ENCODE measurements around the gene AOPEP. TPM values are rescaled to one million over a fixed set of nuclear protein-coding genes. Genes with fewer than 3 reads are reported as not detected.
"Not testable (repeated sequence)": the region's sequence is repeated elsewhere in the genome, so short reads cannot be mapped to it uniquely, and the experiment has no call there.

AOPEP gene
- total RNA-seq, 1 donor from 2014 or later: 24.8 TPM

DNA sequence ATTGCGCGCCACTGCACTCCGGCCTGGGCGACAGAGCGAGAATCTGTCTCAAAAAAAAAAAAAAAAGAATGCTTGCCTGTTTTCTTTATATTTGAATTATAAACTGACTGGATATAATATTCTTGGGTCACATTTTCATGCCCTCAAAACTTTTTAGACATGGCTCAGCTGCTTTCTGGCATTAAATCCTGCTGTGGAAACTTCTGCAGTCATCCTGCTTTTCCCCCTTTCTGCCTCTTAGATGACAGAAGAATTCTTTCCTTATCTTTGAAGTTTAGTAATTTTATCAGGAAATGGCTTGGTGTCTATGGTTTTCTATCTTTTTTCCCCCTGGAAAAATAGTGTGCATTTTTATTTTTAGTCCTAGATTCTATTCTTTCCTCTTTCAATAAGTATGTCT, 234.5 kb downstream of the AOPEP start:
- Mint-ChIP-seq H3K36me3 (ENCODE audit: low read depth) (peaks cover 16% of the 10 kb centered on the region), H3K4me3 (no peak overlapping the region), H3K4me1 (peaks cover 7% of the 10 kb centered on the region), H3K27me3 (ENCODE audit: low read depth) (no peaks in the 10 kb centered on the region), H3K27ac (ENCODE audit: unreplicated experiment) (no peak overlapping the region), H3K9me3 (no peaks in the 10 kb centered on the region)
- DNase-seq (ENCODE audit: low read depth, low spot score): no peak
- TF ChIP-seq CTCF (conservative IDR thresholded peaks at IDR 0.05): no peak

- Mint-ChIP-seq H3K36me3 (ENCODE audit: low read depth) (peaks cover 11% of the 10 kb centered on the region), H3K9me3 (no peaks in the 10 kb centered on the region), H3K27me3 (ENCODE audit: low read depth) (no peaks in the 10 kb centered on the region), H3K27ac (ENCODE audit: unreplicated experiment) (no peak overlapping the region), H3K4me1 (peaks cover 7% of the 10 kb centered on the region), H3K4me3 (no peak overlapping the region)
- TF ChIP-seq CTCF (conservative IDR thresholded peaks at IDR 0.05): no peak
- no peak for DNase-seq (ENCODE audit: low read depth, low spot score)
These were observed 235.4 kb downstream of the AOPEP start for GRCh38 chr9:94961870-94962269.

DNA sequence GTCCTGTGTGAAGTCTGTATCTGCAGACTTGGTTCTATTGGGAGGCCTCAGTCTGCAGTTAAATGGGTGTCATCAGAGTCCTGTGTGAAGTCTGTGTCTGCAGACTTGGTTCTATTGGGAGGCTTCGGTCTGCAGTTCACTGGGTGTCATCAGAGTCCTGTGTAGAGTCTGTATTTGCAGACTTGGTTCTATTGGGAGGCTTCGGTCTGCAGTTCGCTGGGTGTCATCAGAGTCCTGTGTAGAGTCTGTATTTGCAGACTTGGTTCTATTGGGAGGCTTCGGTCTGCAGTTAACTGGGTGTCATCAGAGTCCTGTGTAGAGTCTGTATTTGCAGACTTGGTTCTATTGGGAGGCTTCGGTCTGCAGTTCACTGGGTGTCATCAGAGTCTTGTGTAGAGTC, 239.1 kb downstream of the AOPEP start:
- not testable (repeated sequence) for H3K27ac Mint-ChIP-seq (ENCODE audit: unreplicated experiment); H3K4me3 Mint-ChIP-seq; H3K9me3 Mint-ChIP-seq; DNase-seq (ENCODE audit: low read depth, low spot score); H3K27me3 Mint-ChIP-seq (ENCODE audit: low read depth)
- Mint-ChIP-seq H3K36me3 (ENCODE audit: low read depth) (peaks cover 12% of the 10 kb centered on the region), H3K4me1 (peaks cover 16% of the 10 kb centered on the region)

DNA sequence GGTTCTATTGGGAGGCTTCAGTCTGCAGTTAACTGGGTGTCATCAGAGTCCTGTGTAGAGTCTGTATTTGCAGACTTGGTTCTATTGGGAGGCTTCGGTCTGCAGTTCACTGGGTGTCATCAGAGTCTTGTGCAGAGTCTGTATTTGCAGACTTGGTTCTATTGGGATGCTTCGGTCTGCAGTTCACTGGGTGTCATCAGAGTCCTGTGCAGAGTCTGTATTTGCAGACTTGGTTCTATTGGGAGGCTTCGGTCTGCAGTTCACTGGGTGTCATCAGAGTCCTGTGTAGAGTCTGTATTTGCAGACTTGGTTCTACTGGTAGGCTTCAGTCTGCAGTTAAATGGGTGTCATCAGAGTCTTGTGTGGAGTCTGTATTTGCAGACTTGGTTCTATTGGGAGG, 239.5 kb downstream of the AOPEP start:
- peaks cover 12% of the 10 kb centered on the region for H3K36me3 Mint-ChIP-seq (ENCODE audit: low read depth)
- H3K4me1 Mint-ChIP-seq: peaks cover 20% of the 10 kb centered on the region
- DNase-seq (ENCODE audit: low read depth, low spot score); H3K9me3 Mint-ChIP-seq; H3K27ac Mint-ChIP-seq (ENCODE audit: unreplicated experiment); H3K27me3 Mint-ChIP-seq (ENCODE audit: low read depth); H3K4me3 Mint-ChIP-seq: not testable (repeated sequence)

DNA sequence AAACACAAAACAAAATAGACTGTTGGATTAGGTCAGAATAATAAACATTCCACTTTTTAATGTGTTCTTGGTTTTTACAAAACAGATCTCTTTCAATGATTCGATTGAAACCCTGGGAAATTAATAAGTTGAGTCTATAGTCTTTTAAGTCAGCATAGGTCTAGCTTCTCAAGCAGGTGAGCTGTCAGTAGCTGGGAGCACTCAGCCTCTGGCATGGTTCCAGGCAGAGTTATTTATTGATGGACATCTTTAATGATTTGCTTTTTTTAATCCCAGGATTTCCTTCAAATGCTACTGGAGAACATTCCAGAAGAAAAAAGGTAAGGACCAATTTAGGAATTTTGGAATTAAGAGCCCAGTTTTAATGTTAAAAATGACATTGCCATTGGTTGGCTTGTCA, 241.0 kb downstream of the AOPEP start:
- TF ChIP-seq CTCF (conservative IDR thresholded peaks at IDR 0.05): no peak
- DNase-seq (ENCODE audit: low read depth, low spot score): no peak
- peaks cover 27% of the 10 kb centered on the region for H3K4me1 Mint-ChIP-seq
- no peak overlapping the region for H3K27ac Mint-ChIP-seq (ENCODE audit: unreplicated experiment)
- peaks cover 7% of the 10 kb centered on the region for H3K36me3 Mint-ChIP-seq (ENCODE audit: low read depth)
- H3K27me3 Mint-ChIP-seq (ENCODE audit: low read depth): no peaks in the 10 kb centered on the region
- no peak overlapping the region for H3K4me3 Mint-ChIP-seq
- no peaks in the 10 kb centered on the region for H3K9me3 Mint-ChIP-seq

DNA sequence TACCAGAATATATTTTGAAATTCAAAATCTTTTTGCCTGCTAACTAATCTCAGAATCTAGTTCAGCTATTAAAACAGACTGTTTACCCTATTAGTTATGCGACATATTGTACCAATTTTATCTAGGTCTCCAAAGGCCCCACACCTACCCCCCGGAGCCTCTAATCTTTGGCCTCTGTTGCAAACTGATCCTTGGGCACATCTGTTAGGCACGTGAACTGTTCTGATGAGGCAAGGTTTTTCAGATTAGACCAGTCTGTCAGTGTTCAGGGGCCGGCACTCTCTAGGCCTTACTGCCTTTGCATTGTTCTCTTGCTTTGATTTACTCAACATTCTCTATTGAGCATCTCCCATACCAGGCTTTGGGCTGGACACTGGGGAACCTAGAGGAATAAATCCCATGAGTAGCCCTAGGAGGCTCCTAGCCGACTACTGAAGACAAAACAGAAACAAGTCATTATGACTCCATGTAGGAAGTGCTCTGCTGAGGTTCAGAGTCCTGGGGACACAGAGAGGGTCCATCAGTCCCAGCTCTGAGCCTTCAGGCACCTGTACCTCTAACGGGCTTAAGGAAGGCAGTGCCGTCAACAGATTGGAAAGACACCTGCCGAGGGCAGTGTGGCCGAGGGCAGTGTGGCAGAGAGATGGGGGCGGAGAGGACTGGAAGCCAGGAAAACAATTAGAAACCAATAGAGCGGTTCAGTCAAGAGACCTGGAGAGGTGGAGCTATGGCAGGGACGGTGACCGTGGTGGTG, 245.1 kb downstream of the AOPEP start:
- Mint-ChIP-seq H3K9me3 (no peaks in the 10 kb centered on the region), H3K27ac (ENCODE audit: unreplicated experiment) (no peak overlapping the region), H3K4me1 (peaks cover 35% of the 10 kb centered on the region), H3K36me3 (ENCODE audit: low read depth) (peaks cover 4% of the 10 kb centered on the region), H3K4me3 (no peak overlapping the region), H3K27me3 (ENCODE audit: low read depth) (no peaks in the 10 kb centered on the region)
- no peak for TF ChIP-seq CTCF (conservative IDR thresholded peaks at IDR 0.05)
- DNase-seq (ENCODE audit: low read depth, low spot score): no peak
